CD4-positive, CD25-positive, alpha-beta regulatory T cell (primary cell): ENCODE data around the gene SEMA3D. TPM values are rescaled to one million over a fixed set of nuclear protein-coding genes. Genes with fewer than 3 reads are reported as not detected.

Experiments used
- ATAC-seq, 2 donors: fragments of 150-1000 bp; cut with Tn5 transposase; one replicate each; pipeline ENCODE4 v1.10.0; 2021; ENCODE audit warnings: low read depth in 2 of 2, moderate number of reproducible peaks in 2 of 2, moderate library complexity in 1 of 2
- DNase-seq, 3 donors: peaks; one replicate each; pipeline versions ENCODE4 v3.0.0 to v3.0.0-alpha.2; 2012 to 2022; ENCODE audit warnings: mixed read lengths in 1 of 3
- H3K27ac ChIP-seq: one replicate; pipeline ENCODE4 v1.7.0; 2013; ENCODE audit warnings: mild to moderate bottlenecking, low read length; ENCODE audit not compliant: insufficient read depth, poor library complexity, severe bottlenecking
- H3K27me3 ChIP-seq: one replicate; pipeline ENCODE4 v1.7.0; 2013; ENCODE audit warnings: low read length; ENCODE audit not compliant: control insufficient read depth, insufficient read depth
- H3K36me3 ChIP-seq: one replicate; pipeline ENCODE4 v1.7.0; 2013; ENCODE audit warnings: mild to moderate bottlenecking, low read length, moderate library complexity; ENCODE audit not compliant: control insufficient read depth, insufficient read depth
- H3K4me1 ChIP-seq: 2 replicates; pipeline ENCODE4 v1.7.0; 2013; ENCODE audit warnings: mild to moderate bottlenecking, low read length; ENCODE audit not compliant: insufficient read depth, control insufficient read depth, poor library complexity, severe bottlenecking
- H3K4me3 ChIP-seq: one replicate; pipeline ENCODE4 v1.7.0; 2013; ENCODE audit warnings: low read depth, mild to moderate bottlenecking, low read length, moderate library complexity
- H3K9me3 ChIP-seq, 2 experiments: 1 replicate in 1 of 2; 2 replicates in 1 of 2; pipeline ENCODE4 v1.7.0; 2013; ENCODE audit warnings: low read length in 2 of 2, mild to moderate bottlenecking in 1 of 2, moderate library complexity in 1 of 2; ENCODE audit not compliant: control insufficient read depth in 2 of 2
- H3K27ac Mint-ChIP-seq, 3 donors: one replicate each; pipeline ENCODE4 v1.8.0; 2020 to 2022; ENCODE audit warnings: mild to moderate bottlenecking in 3 of 3, mixed read lengths in 3 of 3, moderate library complexity in 2 of 3
- H3K27me3 Mint-ChIP-seq: one replicate; pipeline ENCODE4 v1.8.0; 2022; ENCODE audit warnings: mild to moderate bottlenecking, mixed read lengths
- H3K36me3 Mint-ChIP-seq: one replicate; pipeline ENCODE4 v1.8.0; 2020; ENCODE audit warnings: mixed read lengths
- H3K4me1 Mint-ChIP-seq, 4 donors: one replicate each; pipeline ENCODE4 v1.8.0; 2020 to 2022; ENCODE audit warnings: mixed read lengths in 4 of 4, mild to moderate bottlenecking in 1 of 4
- H3K4me3 Mint-ChIP-seq, 4 donors: one replicate each; pipeline ENCODE4 v1.8.0; 2020 to 2022; ENCODE audit warnings: mild to moderate bottlenecking in 4 of 4, mixed read lengths in 4 of 4, moderate library complexity in 3 of 4
- H3K9me3 Mint-ChIP-seq, 7 donors: one replicate each; pipeline ENCODE4 v1.8.0; 2020 to 2022; ENCODE audit warnings: mixed read lengths in 7 of 7, mild to moderate bottlenecking in 3 of 7, moderate library complexity in 2 of 7
- polyA plus RNA-seq, 4 donors: library from polyadenylated mRNA; unstranded; fragments of 300-500 nt; fragmentation: Illumina TruSeq; gene quantifications; one replicate each; pipeline ENCODE4 v1.2.3, GENCODE V29; 2021
- total RNA-seq: library from RNA; stranded (reverse); gene quantifications from one replicate; pipeline ENCODE4 v1.2.3, GENCODE V29; 2022

Gene SEMA3D
- total and polyA plus RNA-seq, 5 donors from 2014 or later, result not detected

- no peak overlapping the region for H3K4me3 ChIP-seq
- Mint-ChIP-seq H3K27me3 (no peaks in the 10 kb centered on the region), H3K36me3 (no peaks in the 10 kb centered on the region), H3K4me3 (no peak overlapping the region), H3K27ac (no peak overlapping the region), H3K4me1 (no peaks in the 10 kb centered on the region), H3K9me3 (peaks cover 0 to 5% (median 3%) of the 10 kb centered on the region in 7 donors)
- no peaks in the 10 kb centered on the region for H3K27me3 ChIP-seq
- no peak for DNase-seq
- no peaks in the 10 kb centered on the region for H3K9me3 ChIP-seq
- H3K27ac ChIP-seq, result no peak overlapping the region
- no peaks in the 10 kb centered on the region for H3K4me1 ChIP-seq
- ATAC-seq, result no peak
- H3K36me3 ChIP-seq, result no peaks in the 10 kb centered on the region
Measured at GRCh38 chr7:84946549-84946948, 240.3 kb downstream of the SEMA3D start.
